Bronchial epithelial cell (primary cell): ENCODE data around the gene STX4. TPM values are rescaled to one million over a fixed set of nuclear protein-coding genes. Genes with fewer than 3 reads are reported as not detected.
"Not testable (repeated sequence)": the region's sequence is repeated elsewhere in the genome, so short reads cannot be mapped to it uniquely, and the experiment has no call there.

Source experiments
- DNase-seq: peaks from one replicate; pipeline ENCODE4 v3.0.0-alpha.2; 2010; ENCODE audit warnings: low read depth
- FAIRE-seq: peaks from 2 replicates; lab custom pipeline; 2011; peaks lifted over from hg19 to GRCh38; lab: Jason Lieb, UNC
- H3K27me3 ChIP-seq: 2 replicates; pipeline ENCODE4 v1.5.1; 2011; ENCODE audit warnings: low read length; ENCODE audit not compliant: control insufficient read depth, insufficient read depth
- H3K36me3 ChIP-seq: 2 replicates; pipeline ENCODE4 v1.5.1; 2011; ENCODE audit warnings: low read length; ENCODE audit not compliant: control insufficient read depth, insufficient read depth
- H3K4me3 ChIP-seq: 2 replicates; pipeline ENCODE4 v1.5.1; 2011; ENCODE audit warnings: mild to moderate bottlenecking, low read depth, low read length, control low read depth
- total RNA-seq: library from RNA; depleted of rRNA; stranded (reverse); fragments of >200 nt; gene quantifications from 2 replicates; pipeline ENCODE4 v1.2.1, GENCODE V29; 2014
- TF ChIP-seq, protein P1 (sequence below): IDR thresholded peaks from 2 replicates; pipeline ENCODE4 v1.5.1; 2011; ENCODE audit warnings: mild to moderate bottlenecking, moderate library complexity, low read length, control low read depth, inconsistent platforms; ENCODE audit not compliant: insufficient read depth, severe bottlenecking

The STX4 gene
- total RNA-seq, 1 donor from 2014 or later: 14.7 TPM

DNA sequence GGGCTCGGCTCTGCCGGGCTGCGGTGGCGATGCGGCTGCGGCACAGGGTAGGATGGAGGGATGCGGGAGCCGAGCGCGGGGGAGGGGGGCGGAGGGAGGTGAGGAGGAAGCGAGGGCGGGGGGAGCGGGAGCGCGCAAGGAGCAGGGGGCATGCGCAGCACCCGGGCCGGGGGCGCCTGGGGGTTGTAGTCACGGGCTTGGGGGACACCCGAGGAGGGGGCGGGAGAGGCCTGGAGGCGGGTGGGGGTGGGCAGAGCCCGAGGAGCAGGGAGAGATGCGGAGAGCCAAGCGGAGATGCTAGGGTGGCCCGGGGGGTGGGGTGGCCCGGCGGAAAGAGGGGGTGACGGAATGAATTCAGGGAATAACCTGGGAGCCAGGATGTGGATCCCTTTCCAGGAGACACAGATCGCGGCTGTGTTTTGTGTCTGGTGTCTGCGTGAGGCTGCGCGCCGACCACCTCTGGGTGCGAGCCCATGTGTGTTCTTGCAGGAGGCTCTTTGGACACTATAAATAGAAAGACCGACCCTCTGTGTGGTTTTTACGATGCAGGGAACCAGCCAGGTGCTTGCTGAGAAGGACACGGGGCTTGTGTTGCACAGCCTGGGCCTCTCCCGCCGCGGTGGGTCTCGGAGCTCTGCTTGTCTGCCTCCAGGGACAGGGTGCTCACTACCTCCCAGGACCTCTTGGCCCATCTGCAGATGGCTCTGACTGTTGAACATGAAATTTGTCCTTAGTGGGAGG is 22.6 kb upstream of the STX4 start, which contains the start of gene STX1B:
Gene STX1B (minus strand): TSS at position 54 of the 741 bp plus-strand sequence. CDS start 242 bp downstream, outside the sequence.
- no peak for FAIRE-seq
- no peak within 1 kb of the TSS for H3K4me3 ChIP-seq
- DNase-seq: no peak
- TF ChIP-seq, protein P1, sequence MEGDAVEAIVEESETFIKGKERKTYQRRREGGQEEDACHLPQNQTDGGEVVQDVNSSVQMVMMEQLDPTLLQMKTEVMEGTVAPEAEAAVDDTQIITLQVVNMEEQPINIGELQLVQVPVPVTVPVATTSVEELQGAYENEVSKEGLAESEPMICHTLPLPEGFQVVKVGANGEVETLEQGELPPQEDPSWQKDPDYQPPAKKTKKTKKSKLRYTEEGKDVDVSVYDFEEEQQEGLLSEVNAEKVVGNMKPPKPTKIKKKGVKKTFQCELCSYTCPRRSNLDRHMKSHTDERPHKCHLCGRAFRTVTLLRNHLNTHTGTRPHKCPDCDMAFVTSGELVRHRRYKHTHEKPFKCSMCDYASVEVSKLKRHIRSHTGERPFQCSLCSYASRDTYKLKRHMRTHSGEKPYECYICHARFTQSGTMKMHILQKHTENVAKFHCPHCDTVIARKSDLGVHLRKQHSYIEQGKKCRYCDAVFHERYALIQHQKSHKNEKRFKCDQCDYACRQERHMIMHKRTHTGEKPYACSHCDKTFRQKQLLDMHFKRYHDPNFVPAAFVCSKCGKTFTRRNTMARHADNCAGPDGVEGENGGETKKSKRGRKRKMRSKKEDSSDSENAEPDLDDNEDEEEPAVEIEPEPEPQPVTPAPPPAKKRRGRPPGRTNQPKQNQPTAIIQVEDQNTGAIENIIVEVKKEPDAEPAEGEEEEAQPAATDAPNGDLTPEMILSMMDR: no peak
- H3K27me3 ChIP-seq: peaks cover 13% of the 10 kb centered on the region
- no peaks in the 10 kb centered on the region for H3K36me3 ChIP-seq

DNA sequence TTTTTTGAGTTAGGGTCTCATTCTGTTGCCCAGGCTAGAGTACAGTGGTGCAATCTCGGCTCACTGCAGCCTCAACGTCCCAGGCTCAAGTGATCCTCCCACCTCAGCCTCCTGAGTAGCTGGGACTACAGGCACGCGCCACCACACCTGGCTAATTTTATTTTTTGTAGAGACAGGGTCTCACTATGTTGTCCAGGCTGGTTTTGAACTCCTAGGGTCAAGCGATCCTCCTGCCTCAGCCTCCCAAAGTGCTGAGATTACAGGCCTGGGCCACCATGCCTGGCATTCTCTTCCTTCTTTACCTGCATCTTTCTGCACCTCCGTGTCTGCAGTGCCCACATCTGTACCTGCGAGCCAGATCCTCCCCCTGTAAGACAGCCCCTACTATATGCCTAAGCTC is 21.5 kb upstream of the STX4 start:
- not testable (repeated sequence) for FAIRE-seq, H3K36me3 ChIP-seq, DNase-seq, H3K4me3 ChIP-seq
- peaks cover 13% of the 10 kb centered on the region for H3K27me3 ChIP-seq

DNA sequence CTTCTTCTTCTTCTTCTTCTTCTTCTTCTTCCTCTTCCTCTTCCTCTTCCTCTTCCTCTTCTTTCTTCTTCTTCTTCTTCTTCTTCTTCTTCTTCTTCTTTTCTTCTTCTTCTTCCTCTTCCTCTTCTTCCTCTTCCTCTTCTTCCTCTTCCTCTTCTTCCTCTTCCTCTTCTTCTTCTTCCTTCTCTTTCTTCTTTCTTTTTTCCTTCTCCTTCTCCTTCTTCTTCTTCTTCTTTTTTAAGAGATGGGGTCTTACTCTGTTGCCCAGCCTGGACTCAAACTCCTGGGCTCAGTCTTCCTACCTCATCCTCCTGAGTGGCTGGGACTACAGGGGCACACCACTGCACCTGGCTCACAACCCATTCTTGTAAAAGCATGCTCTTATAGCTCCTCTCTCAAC is 20.1 kb upstream of the STX4 start:
- H3K36me3 ChIP-seq, DNase-seq, FAIRE-seq, H3K4me3 ChIP-seq: not testable (repeated sequence)
- peaks cover 13% of the 10 kb centered on the region for H3K27me3 ChIP-seq

DNA sequence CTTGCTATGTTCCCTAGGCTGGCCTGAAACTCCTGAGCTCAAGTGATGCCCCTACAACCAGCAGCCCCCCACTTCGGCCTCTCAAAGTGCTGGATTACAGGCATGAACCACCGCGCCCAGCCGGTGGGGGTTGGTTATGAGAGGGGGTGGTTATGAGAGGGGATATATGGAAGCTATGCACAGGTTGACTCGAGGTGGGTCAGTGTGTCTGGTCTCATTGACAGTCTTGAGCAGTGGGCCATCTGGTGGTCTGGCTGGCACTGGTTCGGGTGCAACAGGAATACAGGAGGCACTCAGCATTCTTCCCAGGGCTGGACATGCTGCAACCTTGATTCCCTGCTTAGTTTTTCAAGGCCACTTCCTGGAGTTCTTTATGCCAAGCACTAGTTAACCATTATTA is 17.3 kb upstream of the STX4 start:
- Histone ChIP-seq H3K36me3 (no peaks in the 10 kb centered on the region), H3K27me3 (peaks cover 10% of the 10 kb centered on the region), H3K4me3 (no peak overlapping the region)
- TF ChIP-seq, protein P1: no peak
- DNase-seq (no peak), FAIRE-seq (no peak)

DNA sequence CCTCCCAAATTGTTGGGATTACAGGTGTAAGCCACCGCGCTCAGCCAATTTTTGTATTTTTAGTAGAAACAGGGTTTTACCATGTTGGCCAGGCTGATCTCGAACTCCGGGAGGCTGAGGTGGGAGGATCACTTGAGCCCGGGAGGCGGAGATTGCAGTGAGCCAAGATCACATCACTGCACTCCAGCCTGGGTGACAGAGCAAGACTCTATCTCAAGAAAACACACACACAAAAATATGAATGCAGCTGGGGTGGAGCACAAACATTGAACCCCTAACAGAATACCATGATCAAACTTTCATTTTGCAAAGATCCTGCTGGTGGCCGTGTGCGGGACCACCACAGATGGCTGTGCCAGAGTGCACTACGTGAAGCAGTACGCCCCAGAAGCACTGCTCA is 15.6 kb upstream of the STX4 start:
- H3K27me3 ChIP-seq, H3K36me3 ChIP-seq, DNase-seq, H3K4me3 ChIP-seq, FAIRE-seq: not testable (repeated sequence)

DNA sequence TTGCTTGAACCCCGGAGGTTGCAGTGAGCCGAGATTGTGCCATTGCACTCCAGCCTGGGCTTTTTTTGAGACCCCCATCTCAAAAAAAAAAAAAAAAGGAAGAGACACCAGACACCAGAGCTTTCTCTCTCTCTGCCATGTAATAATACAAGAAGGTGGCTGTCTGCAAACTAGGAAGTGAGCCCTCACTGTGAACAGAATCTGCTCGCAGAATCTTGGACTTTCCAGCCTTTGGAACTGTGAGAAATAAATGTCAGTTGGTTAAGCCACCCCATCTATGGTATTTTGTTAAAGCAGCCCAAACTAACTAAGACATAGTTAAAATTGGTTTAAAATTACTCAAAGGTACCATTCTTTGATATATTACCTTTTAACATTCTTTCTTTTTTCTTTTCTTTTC is 12.8 kb upstream of the STX4 start:
- no peaks in the 10 kb centered on the region for H3K27me3 ChIP-seq
- H3K36me3 ChIP-seq: no peaks in the 10 kb centered on the region
- no peak overlapping the region for H3K4me3 ChIP-seq
- FAIRE-seq: no peak
- DNase-seq: no peak
- TF ChIP-seq, protein P1: no peak

DNA sequence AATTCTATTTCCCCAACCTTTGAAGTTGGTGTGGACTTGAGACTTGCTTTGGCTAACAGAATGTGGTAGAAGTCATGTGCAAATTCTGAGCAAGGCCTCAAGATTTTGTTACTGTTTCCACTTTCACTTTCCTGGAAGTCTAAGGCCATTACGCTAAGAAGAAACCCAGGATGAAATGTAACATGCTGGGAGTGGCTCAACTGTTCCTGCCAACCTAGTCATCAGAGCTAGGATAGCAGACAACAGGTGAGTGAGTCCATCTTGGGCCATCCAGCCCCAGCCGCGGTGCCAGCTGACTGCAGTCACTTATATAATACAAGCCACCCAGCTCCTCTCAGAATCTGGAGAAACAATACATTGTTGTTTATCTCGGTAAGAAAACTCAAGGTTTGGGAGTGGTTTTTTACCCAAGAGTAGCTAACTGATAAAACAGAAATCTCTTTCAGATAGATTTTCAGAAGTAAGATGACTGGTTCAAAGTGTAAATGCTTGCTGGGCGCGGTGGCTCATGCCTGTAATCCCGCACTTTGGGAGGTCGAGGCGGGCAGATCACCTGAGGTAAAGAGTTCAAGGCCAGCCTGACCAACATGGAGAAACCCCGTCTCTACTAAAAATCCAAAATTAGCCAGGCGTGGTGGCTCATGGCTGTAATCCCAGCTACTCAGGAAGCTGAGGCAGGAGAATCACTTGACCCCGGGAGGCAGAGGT is 10.7 kb upstream of the STX4 start:
- FAIRE-seq: no peak
- TF ChIP-seq, protein P1: no peak
- no peak overlapping the region for H3K4me3 ChIP-seq
- DNase-seq: no peak
- no peaks in the 10 kb centered on the region for H3K36me3 ChIP-seq
- H3K27me3 ChIP-seq: no peaks in the 10 kb centered on the region
